Colonic mucosa (tissue), 4 donors: ENCODE data around the gene CFAP92. TPM values are rescaled to one million over a fixed set of nuclear protein-coding genes. Genes with fewer than 3 reads are reported as not detected.

Experiments
- DNase-seq: peaks from one replicate; pipeline ENCODE4 v3.0.0-alpha.2; 2020
- H3K27ac ChIP-seq: fragments of 200-600 bp; one replicate; pipeline ENCODE4 v1.8.0; 2021
- H3K27me3 ChIP-seq: fragments of 200-600 bp; one replicate; pipeline ENCODE4 v1.8.0; 2021
- H3K36me3 ChIP-seq: fragments of 200-600 bp; one replicate; pipeline ENCODE4 v1.8.0; 2021
- H3K4me1 ChIP-seq: fragments of 200-600 bp; one replicate; pipeline ENCODE4 v1.8.0; 2021; ENCODE audit warnings: mild to moderate bottlenecking
- H3K4me3 ChIP-seq: fragments of 200-600 bp; one replicate; pipeline ENCODE4 v1.8.0; 2021
- H3K9ac ChIP-seq, 2 donors: one replicate each; pipeline ENCODE4 v1.7.0; 2013; ENCODE audit warnings: control low read depth in 2 of 2, low read depth in 2 of 2, low read length in 2 of 2
- H3K9me3 ChIP-seq: fragments of 200-600 bp; one replicate; pipeline ENCODE4 v1.8.0; 2021
- intact Hi-C: fragments of 100-400 bp; cut with DNase I; formaldehyde crosslinking; loops from one replicate; pipeline ENCODE4 v1.14.1; 2022
- total RNA-seq, 2 donors: library from RNA; stranded (reverse); fragmentation: NEBNext Ultra II Directional in 1 of 2; extraction: Animal tissue kit (Norgen Biotek cat#: 25700) in 1 of 2; gene quantifications; one replicate each; pipeline ENCODE4 v1.2.1, GENCODE V29; 2021
- TF ChIP-seq, protein P1 (sequence below): fragments of 200-600 bp; IDR thresholded peaks from one replicate; pipeline ENCODE4 v1.8.0; 2022; ENCODE audit warnings: antibody characterized with exemption, mild to moderate bottlenecking
- donor health status: healthy.
- donor health status: DM: no; HTN: no; CAD: no.
- donor health status: DM: no; HTN: no; CAD: no.

CFAP92 gene
- total RNA-seq, 2 donors from 2014 or later, result 0.77 to 1.2 TPM

DNA sequence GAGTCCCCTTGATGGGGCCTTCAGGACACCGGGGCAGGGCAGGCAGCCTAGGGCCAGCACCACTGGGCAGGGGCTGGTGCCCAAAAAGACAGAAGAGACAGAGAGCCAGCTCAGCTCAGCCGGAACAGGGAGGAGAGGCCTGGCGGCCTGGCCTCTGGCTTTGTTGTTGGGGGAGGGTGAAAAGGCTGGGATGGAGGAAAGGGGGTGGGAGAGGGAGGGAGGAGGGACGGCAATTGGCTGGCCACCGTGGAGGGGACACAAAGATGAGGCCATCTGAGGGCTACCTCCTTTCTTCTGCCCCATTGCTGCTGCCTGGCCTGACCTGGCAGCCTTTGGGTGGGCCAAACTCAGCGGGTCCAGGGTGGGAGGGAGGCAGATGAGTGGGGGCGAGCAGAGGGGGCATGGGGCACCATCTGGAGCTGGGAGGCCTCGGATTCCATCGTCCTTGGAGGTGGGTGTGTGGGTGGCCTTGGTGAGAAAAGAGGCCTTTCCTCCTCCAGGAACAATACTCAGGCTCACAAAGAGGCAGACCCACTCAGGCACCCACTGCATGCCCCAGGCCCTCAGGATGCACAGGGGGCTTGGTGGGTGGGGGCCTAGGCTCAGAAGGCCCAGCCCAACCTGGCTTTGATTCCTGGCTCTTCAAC is 16.6 kb upstream of the CFAP92 start:
- TF ChIP-seq, protein P1, sequence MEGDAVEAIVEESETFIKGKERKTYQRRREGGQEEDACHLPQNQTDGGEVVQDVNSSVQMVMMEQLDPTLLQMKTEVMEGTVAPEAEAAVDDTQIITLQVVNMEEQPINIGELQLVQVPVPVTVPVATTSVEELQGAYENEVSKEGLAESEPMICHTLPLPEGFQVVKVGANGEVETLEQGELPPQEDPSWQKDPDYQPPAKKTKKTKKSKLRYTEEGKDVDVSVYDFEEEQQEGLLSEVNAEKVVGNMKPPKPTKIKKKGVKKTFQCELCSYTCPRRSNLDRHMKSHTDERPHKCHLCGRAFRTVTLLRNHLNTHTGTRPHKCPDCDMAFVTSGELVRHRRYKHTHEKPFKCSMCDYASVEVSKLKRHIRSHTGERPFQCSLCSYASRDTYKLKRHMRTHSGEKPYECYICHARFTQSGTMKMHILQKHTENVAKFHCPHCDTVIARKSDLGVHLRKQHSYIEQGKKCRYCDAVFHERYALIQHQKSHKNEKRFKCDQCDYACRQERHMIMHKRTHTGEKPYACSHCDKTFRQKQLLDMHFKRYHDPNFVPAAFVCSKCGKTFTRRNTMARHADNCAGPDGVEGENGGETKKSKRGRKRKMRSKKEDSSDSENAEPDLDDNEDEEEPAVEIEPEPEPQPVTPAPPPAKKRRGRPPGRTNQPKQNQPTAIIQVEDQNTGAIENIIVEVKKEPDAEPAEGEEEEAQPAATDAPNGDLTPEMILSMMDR, result no peak
- Histone ChIP-seq H3K9ac (no peak overlapping the region), H3K36me3 (no peaks in the 10 kb centered on the region), H3K4me3 (no peak overlapping the region), H3K9me3 (no peaks in the 10 kb centered on the region), H3K4me1 (peaks cover 2% of the 10 kb centered on the region), H3K27me3 (no peaks in the 10 kb centered on the region), H3K27ac (no peak overlapping the region)
- intact Hi-C loops, result no loop called here
- DNase-seq, result no peak

DNA sequence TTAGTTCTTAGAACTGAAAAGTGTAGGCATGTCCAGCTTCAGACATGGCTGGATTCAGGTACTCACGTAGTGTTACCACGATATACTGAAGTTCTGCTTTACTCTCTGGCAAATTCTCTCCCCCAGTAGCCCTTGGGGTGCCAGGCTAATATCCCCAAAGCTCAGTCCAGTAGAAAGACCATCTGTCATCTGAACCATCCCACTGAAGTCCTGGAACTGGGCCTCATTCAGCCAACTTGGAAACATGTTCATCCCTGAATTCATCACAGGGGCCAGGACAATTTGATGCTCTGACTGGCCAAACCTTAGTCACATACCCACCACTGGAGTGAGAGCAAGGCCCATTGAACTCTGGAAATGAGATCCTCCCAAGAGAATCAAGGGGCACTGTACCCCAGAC is 15.4 kb upstream of the CFAP92 start:
- H3K27ac ChIP-seq, result no peak overlapping the region
- TF ChIP-seq, protein P1, result no peak
- peaks cover 6% of the 10 kb centered on the region for H3K4me1 ChIP-seq
- intact Hi-C loops, result no loop called here
- no peak overlapping the region for H3K4me3 ChIP-seq
- H3K36me3 ChIP-seq, result no peaks in the 10 kb centered on the region
- no peak overlapping the region for H3K9ac ChIP-seq
- no peak for DNase-seq
- H3K9me3 ChIP-seq, result no peaks in the 10 kb centered on the region
- no peaks in the 10 kb centered on the region for H3K27me3 ChIP-seq

DNA sequence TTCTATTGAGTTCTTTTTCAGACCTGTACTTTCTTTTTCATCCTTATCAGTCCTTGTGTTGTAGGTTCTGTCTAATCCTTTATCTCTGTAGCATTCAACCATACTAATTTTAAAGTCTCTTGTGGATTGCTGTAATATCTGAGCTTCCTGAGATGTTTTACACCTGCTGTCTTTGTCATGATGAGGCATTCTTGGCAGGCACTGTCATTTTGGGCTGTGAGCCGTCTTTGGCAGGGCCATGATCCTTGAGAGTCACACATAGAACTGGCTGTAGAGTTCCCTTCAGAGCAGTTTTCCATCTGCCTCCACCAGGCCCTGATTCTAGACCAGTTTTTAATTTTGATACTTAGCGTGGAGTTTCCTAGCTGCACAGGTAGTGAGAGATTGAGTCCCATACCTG is 13.9 kb upstream of the CFAP92 start:
- Histone ChIP-seq H3K27ac (no peak overlapping the region), H3K4me3 (no peak overlapping the region), H3K4me1 (peaks cover 6% of the 10 kb centered on the region), H3K9ac (no peak overlapping the region), H3K9me3 (no peaks in the 10 kb centered on the region), H3K27me3 (peaks cover 9% of the 10 kb centered on the region), H3K36me3 (no peaks in the 10 kb centered on the region)
- DNase-seq, result no peak
- TF ChIP-seq, protein P1, result no peak
- intact Hi-C loops, result no loop called here

DNA sequence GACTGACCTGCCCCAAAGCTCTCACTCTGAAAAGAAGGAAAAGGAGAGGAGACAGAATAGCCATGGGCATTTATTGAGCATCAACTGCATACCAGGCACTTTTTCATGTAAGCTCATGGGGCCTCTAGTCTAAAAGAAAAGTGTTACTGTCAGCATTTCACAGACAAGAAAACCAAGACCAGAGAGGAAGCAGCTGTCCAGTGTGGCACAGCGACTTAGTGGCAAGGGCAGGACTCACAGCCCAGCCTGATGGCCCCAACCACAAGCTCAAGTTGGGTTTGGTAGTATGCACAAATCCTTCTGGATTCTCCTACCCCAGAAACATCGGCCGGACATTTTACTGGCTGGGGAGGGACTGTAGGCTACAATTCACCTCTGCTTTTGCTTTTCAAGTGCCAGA is 13.0 kb upstream of the CFAP92 start:
- Histone ChIP-seq H3K9me3 (no peaks in the 10 kb centered on the region), H3K9ac (no peak overlapping the region), H3K27me3 (peaks cover 16% of the 10 kb centered on the region), H3K4me3 (no peak overlapping the region), H3K4me1 (peaks cover 6% of the 10 kb centered on the region), H3K36me3 (no peaks in the 10 kb centered on the region), H3K27ac (no peak overlapping the region)
- DNase-seq, result no peak
- intact Hi-C loops, result no loop called here
- TF ChIP-seq, protein P1, result no peak

DNA sequence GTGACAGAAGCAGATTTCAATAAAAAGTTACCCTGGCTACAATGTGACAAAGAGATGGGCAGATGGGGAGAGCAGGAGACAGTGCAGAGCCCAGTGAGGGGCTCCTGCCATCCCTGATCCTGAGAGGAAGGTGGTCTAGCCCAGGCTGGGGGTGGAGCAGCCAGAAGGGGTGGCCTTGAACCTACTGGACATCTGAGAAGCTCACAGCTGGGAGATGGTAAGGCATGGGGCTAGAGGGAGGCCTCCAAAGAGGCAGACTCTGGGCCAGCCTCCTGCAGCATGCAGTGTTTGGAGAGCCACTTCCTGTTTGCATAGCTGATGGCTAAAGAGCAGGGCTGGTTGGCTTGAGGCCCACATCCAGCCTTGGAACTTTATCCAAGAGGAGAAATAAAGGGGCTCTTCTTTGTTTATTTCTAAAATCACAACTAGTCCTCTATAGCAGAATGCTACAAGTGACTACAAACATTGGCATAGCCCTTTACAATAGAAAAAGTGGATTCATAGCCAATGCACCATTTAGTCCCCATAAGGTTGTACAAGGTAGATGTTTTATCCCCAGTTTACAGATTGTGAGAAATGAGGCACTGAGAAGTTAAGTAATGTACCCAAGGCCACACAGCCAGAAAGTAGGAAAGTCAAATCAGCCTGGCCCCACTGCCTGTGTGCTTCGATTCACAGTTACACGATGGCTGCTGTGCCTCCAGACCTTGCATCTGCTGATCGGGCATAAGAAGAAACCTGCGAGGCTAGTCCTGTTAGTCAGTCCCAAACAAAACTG is 11.8 kb upstream of the CFAP92 start:
- no peaks in the 10 kb centered on the region for H3K9me3 ChIP-seq
- no peaks in the 10 kb centered on the region for H3K36me3 ChIP-seq
- peaks cover 6% of the 10 kb centered on the region for H3K4me1 ChIP-seq
- peak; percentile 64 for DNase-seq
- intact Hi-C loops, result no loop called here
- H3K4me3 ChIP-seq, result no peak overlapping the region
- H3K27me3 ChIP-seq, result peaks cover 27% of the 10 kb centered on the region
- H3K9ac ChIP-seq, result peak overlapping the region in 1 of 2 donors; percentile 6
- H3K27ac ChIP-seq, result peak overlapping the region; percentile 10
- TF ChIP-seq, protein P1, result no peak
